DOHH2 (cell line): Measurements from ENCODE around the gene CD34.

Experiments
- EZH2phosphoT487 ChIP-seq: fragments of 200-600 bp; sonication (generic); IDR thresholded peaks from 2 replicates; pipeline ENCODE4 v1.6.1; 2017; ENCODE audit warnings: borderline replicate concordance, mild to moderate bottlenecking, antibody characterized with exemption, low read length, moderate library complexity, mixed read lengths
- TF ChIP-seq, protein P1 (sequence below): fragments of 200-600 bp; sonication (generic); IDR thresholded peaks from one replicate; pipeline ENCODE4 v1.5.1; 2014; ENCODE audit warnings: antibody characterized with exemption, mild to moderate bottlenecking, low read depth, low read length; ENCODE audit not compliant: poor library complexity, severe bottlenecking

DNA sequence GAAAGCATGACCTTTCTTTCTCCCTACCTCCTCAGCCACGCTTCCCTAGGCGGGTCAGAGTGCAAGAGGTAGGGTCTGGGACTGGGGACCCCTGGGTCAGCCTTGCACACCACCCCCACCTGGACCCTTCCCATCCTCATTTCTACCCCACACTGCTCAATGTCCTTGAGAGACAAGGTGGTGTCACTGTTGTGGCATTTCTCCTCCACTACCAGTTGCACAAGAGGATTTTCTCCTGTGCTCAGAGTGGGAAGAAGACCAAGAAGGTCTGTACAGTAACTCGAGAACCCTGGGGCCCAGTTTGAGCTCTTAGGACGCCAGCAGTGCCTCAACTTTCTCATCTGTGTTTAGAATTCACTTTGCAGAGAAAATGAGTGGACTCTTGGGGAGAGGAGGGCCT, 49.4 kb upstream of the CD34 start:
- TF ChIP-seq, protein P1, sequence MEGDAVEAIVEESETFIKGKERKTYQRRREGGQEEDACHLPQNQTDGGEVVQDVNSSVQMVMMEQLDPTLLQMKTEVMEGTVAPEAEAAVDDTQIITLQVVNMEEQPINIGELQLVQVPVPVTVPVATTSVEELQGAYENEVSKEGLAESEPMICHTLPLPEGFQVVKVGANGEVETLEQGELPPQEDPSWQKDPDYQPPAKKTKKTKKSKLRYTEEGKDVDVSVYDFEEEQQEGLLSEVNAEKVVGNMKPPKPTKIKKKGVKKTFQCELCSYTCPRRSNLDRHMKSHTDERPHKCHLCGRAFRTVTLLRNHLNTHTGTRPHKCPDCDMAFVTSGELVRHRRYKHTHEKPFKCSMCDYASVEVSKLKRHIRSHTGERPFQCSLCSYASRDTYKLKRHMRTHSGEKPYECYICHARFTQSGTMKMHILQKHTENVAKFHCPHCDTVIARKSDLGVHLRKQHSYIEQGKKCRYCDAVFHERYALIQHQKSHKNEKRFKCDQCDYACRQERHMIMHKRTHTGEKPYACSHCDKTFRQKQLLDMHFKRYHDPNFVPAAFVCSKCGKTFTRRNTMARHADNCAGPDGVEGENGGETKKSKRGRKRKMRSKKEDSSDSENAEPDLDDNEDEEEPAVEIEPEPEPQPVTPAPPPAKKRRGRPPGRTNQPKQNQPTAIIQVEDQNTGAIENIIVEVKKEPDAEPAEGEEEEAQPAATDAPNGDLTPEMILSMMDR = no peak
- TF ChIP-seq EZH2phosphoT487 = no peak
